SH-SY5Y (cell line): Measurements from ENCODE around the gene PCDHGC4.

Experiments used
- GATA2 ChIP-seq: IDR thresholded peaks from 2 replicates; pipeline ENCODE4 v1.6.1; 2011; ENCODE audit warnings: mild to moderate bottlenecking, low read depth, low read length
- GATA3 ChIP-seq: IDR thresholded peaks from 2 replicates; pipeline ENCODE4 v1.6.1; 2011; ENCODE audit warnings: low read depth, mild to moderate bottlenecking, low read length, moderate library complexity

GRCh38 chr5:141478321-141478945 lies 6.4 kb upstream of the PCDHGC4 start:
- TF ChIP-seq GATA3 (no peak), GATA2 (no peak)
